ENCODE results near the gene HES7.

HES7 gene

GRCh38 chr17:8162997-8163977, 39.4 kb upstream of the HES7 start:
- DNase-seq (ENCODE audit: low read depth), result no peak
- H3K4me3 ChIP-seq (replicated peaks; ENCODE audit: low read depth, low read length), result peak overlapping the region; percentile 53
- TF ChIP-seq CTCF (IDR thresholded peaks at IDR 0.05; ENCODE audit: low read length, missing control alignments), result no peak

GRCh38 chr17:8162233-8162996, 38.5 kb upstream of the HES7 start, which contains the start of gene VAMP2:
TSS of gene VAMP2 (minus strand) at chr17:8162948. CDS start at chr17:8162879, 69 bp downstream.
- peak; percentile 70 for DNase-seq (ENCODE audit: low read depth)
- H3K4me3 ChIP-seq (replicated peaks; ENCODE audit: low read depth, low read length), result peak within 1 kb of the TSS; percentile 88
- TF ChIP-seq CTCF (IDR thresholded peaks at IDR 0.05; ENCODE audit: low read length, missing control alignments), result no peak

GRCh38 chr17:8161289-8162232, 37.7 kb upstream of the HES7 start:
- no peak for TF ChIP-seq CTCF (IDR thresholded peaks at IDR 0.05; ENCODE audit: low read length, missing control alignments)
- no peak for DNase-seq (ENCODE audit: low read depth)
- H3K4me3 ChIP-seq (replicated peaks; ENCODE audit: low read depth, low read length), result peak overlapping the region; percentile 88

- H3K4me3 ChIP-seq (replicated peaks; ENCODE audit: low read depth, low read length), result peak overlapping the region; percentile 12
- no peak for DNase-seq (ENCODE audit: low read depth)
- no peak for TF ChIP-seq CTCF (IDR thresholded peaks at IDR 0.05; ENCODE audit: low read length, missing control alignments)
Observed at GRCh38 chr17:8160741-8161221, 36.9 kb upstream of the HES7 start.

GRCh38 chr17:8160224-8160577, 36.3 kb upstream of the HES7 start:
- no peak for DNase-seq (ENCODE audit: low read depth)
- no peak for TF ChIP-seq CTCF (IDR thresholded peaks at IDR 0.05; ENCODE audit: low read length, missing control alignments)
- H3K4me3 ChIP-seq (replicated peaks; ENCODE audit: low read depth, low read length), result no peak overlapping the region
